ENCODE measurements around the gene CENPT. TPM values are rescaled to one million over a fixed set of nuclear protein-coding genes. Genes with fewer than 3 reads are reported as not detected.

CENPT gene
- total and polyA plus RNA-seq, 2 of the 13 experiments (the other 11 are each of a cell fraction or from before 2014, with no cell fraction given): 40.9 to 43.3 TPM

DNA sequence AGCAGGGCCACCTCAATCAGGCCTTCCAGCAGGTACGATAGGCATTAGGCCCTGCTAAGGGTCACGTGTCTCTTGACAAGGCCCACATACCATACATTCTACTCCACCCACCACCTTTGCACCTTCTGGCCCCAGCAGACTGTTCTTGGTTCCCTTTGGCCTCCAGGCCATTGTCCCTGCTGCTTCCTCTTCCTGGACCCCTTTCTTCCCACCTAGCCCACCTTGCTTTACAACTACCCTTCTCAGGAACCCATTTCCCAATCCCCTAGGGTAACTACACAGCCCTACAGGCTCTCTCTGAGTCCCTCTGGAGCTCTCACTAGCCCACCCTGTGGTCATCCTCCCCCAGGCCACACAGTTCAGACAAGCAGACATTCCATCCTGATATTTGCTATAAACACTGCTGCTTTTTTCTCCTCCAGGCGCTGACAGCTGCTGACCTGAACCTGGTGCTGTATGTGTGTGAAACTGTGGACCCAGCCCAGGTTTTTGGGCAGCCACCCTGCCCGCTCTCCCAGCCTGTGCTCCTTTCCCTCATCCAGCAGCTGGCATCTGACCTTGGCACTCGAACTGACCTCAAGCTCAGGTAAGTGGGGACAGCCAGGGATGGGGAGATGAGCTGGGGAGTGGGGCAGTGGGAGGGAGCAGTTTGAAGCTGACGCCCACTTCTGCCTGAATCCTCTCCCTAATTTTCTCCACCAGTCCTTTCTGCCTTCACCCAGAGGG lies 35.8 kb upstream of the CENPT start (continued):
- TF ChIP-seq, protein P1, sequence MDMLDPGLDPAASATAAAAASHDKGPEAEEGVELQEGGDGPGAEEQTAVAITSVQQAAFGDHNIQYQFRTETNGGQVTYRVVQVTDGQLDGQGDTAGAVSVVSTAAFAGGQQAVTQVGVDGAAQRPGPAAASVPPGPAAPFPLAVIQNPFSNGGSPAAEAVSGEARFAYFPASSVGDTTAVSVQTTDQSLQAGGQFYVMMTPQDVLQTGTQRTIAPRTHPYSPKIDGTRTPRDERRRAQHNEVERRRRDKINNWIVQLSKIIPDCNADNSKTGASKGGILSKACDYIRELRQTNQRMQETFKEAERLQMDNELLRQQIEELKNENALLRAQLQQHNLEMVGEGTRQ (IDR thresholded peaks at IDR 0.05; ENCODE audit: low read depth, low read length): peak; percentile 64
- TF ChIP-seq, protein P1 (CRISPR knock-in tag; IDR thresholded peaks at IDR 0.05; ENCODE audit: borderline replicate concordance): no peak; the same call in 1 of the 2 replicates
- TF ChIP-seq, protein P2, sequence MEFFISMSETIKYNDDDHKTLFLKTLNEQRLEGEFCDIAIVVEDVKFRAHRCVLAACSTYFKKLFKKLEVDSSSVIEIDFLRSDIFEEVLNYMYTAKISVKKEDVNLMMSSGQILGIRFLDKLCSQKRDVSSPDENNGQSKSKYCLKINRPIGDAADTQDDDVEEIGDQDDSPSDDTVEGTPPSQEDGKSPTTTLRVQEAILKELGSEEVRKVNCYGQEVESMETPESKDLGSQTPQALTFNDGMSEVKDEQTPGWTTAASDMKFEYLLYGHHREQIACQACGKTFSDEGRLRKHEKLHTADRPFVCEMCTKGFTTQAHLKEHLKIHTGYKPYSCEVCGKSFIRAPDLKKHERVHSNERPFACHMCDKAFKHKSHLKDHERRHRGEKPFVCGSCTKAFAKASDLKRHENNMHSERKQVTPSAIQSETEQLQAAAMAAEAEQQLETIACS (CRISPR knock-in tag; IDR thresholded peaks at IDR 0.05): 0 out of 2 replicates have a peak, but pooled peaks have one; percentile 32
- no peak for TF ChIP-seq HHEX (CRISPR knock-in tag; IDR thresholded peaks at IDR 0.05)
- 0 out of 2 replicates have a peak, but pooled peaks have one; percentile 69 for TF ChIP-seq ZNF567 (CRISPR knock-in tag; IDR thresholded peaks at IDR 0.05; ENCODE audit: borderline replicate concordance)
- 0 out of 2 replicates have a peak, but pooled peaks have one; percentile 8 for TF ChIP-seq HNF4A (CRISPR knock-in tag; IDR thresholded peaks at IDR 0.05)
- peak; percentile 4; the same call in 1 of the 2 replicates for TF ChIP-seq ZBTB38 (CRISPR knock-in tag; IDR thresholded peaks at IDR 0.05)
- no peak for TF ChIP-seq MAFF (IDR thresholded peaks at IDR 0.05; ENCODE audit: low read depth, low read length)
- no peak for TF ChIP-seq CHD2 (IDR thresholded peaks at IDR 0.05; ENCODE audit: low read depth, low read length)
- no peak for TF ChIP-seq PAF1 (CRISPR knock-in tag; IDR thresholded peaks at IDR 0.05)
- TF ChIP-seq, protein P3, sequence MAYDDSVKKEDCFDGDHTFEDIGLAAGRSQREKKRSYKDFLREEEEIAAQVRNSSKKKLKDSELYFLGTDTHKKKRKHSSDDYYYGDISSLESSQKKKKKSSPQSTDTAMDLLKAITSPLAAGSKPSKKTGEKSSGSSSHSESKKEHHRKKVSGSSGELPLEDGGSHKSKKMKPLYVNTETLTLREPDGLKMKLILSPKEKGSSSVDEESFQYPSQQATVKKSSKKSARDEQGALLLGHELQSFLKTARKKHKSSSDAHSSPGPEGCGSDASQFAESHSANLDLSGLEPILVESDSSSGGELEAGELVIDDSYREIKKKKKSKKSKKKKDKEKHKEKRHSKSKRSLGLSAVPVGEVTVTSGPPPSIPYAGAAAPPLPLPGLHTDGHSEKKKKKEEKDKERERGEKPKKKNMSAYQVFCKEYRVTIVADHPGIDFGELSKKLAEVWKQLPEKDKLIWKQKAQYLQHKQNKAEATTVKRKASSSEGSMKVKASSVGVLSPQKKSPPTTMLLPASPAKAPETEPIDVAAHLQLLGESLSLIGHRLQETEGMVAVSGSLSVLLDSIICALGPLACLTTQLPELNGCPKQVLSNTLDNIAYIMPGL (CRISPR knock-in tag; IDR thresholded peaks at IDR 0.05; ENCODE audit: borderline replicate concordance in 1 of 2, low read depth in 1 of 2): peak in 1 of 2 experiments; percentile 40; a peak in 2 of 4 replicates
- TF ChIP-seq, protein P4, sequence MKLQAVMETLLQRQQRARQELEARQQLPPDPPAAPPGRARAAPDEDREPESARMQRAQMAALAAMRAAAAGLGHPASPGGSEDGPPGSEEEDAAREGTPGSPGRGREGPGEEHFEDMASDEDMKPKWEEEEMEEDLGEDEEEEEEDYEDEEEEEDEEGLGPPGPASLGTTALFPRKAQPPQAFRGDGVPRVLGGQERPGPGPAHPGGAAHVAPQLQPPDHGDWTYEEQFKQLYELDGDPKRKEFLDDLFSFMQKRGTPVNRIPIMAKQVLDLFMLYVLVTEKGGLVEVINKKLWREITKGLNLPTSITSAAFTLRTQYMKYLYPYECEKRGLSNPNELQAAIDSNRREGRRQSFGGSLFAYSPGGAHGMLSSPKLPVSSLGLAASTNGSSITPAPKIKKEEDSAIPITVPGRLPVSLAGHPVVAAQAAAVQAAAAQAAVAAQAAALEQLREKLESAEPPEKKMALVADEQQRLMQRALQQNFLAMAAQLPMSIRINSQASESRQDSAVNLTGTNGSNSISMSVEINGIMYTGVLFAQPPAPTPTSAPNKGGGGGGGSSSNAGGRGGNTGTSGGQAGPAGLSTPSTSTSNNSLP (IDR thresholded peaks at IDR 0.05; ENCODE audit: low read depth, low read length): no peak
- no peak for TF ChIP-seq HNRNPK (IDR thresholded peaks at IDR 0.05; ENCODE audit: low read depth, low read length, poor library complexity, severe bottlenecking)
- no peak for TF ChIP-seq MIXL1 (CRISPR knock-in tag; IDR thresholded peaks at IDR 0.05)
- TF ChIP-seq MTF2 (CRISPR knock-in tag; IDR thresholded peaks at IDR 0.05; ENCODE audit: borderline replicate concordance): no peak
- TF ChIP-seq YY1 (IDR thresholded peaks at IDR 0.05; ENCODE audit: insufficient read depth, insufficient replicate concordance, low read depth, low read length): no peak
- TF ChIP-seq GZF1 (CRISPR knock-in tag; IDR thresholded peaks at IDR 0.05): peak; percentile 60; the same call in 1 of the 2 replicates
- 0 out of 2 replicates have a peak, but pooled peaks have one; percentile 5 for TF ChIP-seq SAP130 (CRISPR knock-in tag; IDR thresholded peaks at IDR 0.05; ENCODE audit: low read depth)
- TF ChIP-seq ZNF572 (CRISPR knock-in tag; IDR thresholded peaks at IDR 0.05): 0 out of 2 replicates have a peak, but pooled peaks have one; percentile 28
- TF ChIP-seq BHLHE40 (IDR thresholded peaks at IDR 0.05; ENCODE audit: low read length): peak; percentile 60; the same call in 1 of the 2 replicates
- 0 out of 2 replicates have a peak, but pooled peaks have one; percentile 32 for TF ChIP-seq PITX1 (CRISPR knock-in tag; IDR thresholded peaks at IDR 0.05)
- TF ChIP-seq GATA4 (IDR thresholded peaks at IDR 0.05; ENCODE audit: borderline replicate concordance, low read depth): no peak
- no peak for TF ChIP-seq ZNF24 (IDR thresholded peaks at IDR 0.05)
- no peak for TF ChIP-seq DMAP1 (CRISPR knock-in tag; IDR thresholded peaks at IDR 0.05)
